Astrocyte (in vitro differentiated cells and primary cell): Measurements from ENCODE around the gene HLA-DPB1.

Source experiments
- CTCF ChIP-seq: IDR thresholded peaks from 2 replicates; pipeline ENCODE4 v1.5.1; 2011; ENCODE audit warnings: low read depth, mild to moderate bottlenecking, inconsistent platforms, low read length, moderate library complexity; ENCODE audit not compliant: insufficient read depth
- EZH2 ChIP-seq: IDR thresholded peaks from 2 replicates; pipeline ENCODE4 v1.6.1; 2012; ENCODE audit warnings: mild to moderate bottlenecking, low read length, inconsistent platforms; ENCODE audit not compliant: insufficient read depth

DNA sequence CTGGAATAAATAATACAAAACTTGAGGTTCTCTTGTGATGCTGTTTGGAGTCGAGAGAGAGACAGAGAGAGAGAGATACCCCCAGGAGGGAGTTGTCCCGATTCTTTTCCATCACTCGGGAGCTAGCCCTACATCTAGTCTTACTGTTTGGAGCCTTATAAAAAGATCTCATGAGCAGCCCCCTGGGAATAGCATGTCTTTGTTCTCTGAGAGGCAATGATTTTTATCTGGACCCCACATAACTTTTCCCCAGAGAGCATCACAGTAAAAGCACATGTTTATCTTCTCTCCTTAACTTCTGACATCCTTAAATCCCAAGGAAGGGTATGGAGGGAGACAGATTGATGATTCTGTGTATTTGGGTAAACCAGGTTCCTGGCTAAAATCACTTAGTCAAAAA is 45.5 kb upstream of the HLA-DPB1 start:
- TF ChIP-seq CTCF (no peak), EZH2 (no peak)
